ENCODE measurements around the gene KMT2E. TPM values are rescaled to one million over a fixed set of nuclear protein-coding genes. Genes with fewer than 3 reads are reported as not detected.

Gene KMT2E
- total RNA-seq, 1 experiment from 2014 or later = 32.2 TPM

DNA sequence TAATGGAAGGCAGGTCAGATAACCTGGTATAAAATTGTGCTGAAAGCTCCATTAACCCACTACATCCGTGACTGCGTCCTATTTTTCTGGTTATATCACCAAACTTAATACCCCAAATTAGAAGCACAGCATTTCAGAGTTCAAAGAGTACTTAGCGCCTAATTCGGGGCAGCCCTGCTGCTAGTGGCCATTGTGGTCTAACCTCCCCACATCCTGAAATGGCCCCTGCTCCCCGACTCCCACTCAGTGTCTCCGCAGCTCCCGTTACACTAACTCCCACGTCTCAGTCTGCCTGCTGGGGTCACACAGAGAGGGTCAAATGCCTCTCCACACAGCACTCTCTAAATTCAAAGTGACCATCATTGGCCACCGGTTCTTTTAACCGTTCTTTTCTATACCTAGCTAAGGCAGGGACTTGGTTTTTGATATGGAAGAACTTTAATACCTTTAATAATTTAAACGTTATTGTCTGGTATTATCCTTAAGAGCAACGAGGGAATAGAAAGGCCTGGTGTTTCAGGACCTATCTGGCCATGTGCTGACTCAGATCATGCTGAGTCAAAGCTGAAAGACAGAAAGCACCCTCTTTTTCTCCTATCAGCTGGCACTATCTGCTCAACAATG lies 117.1 kb downstream of the KMT2E start:
- DNase-seq (ENCODE audit: low read depth in 1 of 2, low spot score in 2 of 2) = no peak
- no peaks in the 10 kb centered on the region for H3K27me3 ChIP-seq (replicated peaks)
- peaks cover 14% of the 10 kb centered on the region for H3K36me3 ChIP-seq
- H3K4me3 ChIP-seq = no peak overlapping the region
- H3K4me1 ChIP-seq (replicated peaks) = peaks cover 3% of the 10 kb centered on the region
- H3K9me3 ChIP-seq (replicated peaks) = no peaks in the 10 kb centered on the region
- H3K27ac ChIP-seq = no peak overlapping the region

DNA sequence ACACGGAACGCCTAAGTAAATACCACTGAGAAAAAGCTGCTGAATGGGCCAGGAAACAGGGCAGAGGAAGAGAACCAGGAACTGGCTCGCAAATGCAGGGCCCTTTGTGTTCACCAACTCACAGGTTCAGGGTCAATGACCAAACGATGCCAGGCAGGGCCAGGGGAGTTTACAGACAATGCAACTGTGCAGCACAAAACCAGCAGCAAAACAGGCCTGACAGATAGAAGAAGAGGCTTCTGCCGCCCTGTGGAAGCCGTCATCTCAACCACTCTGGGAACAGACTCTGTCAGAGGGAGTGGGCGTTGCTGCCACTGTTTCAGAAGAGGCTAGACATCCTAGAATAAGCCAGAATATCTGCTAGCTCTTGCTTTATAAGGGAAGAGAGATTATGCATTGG lies 117.9 kb downstream of the KMT2E start:
- Histone ChIP-seq H3K4me3 (no peak overlapping the region), H3K27ac (no peak overlapping the region), H3K36me3 (peaks cover 14% of the 10 kb centered on the region), H3K27me3 (replicated peaks) (no peaks in the 10 kb centered on the region), H3K9me3 (replicated peaks) (no peaks in the 10 kb centered on the region), H3K4me1 (replicated peaks) (peaks cover 7% of the 10 kb centered on the region)
- DNase-seq (ENCODE audit: low read depth in 1 of 2, low spot score in 2 of 2) = no peak

DNA sequence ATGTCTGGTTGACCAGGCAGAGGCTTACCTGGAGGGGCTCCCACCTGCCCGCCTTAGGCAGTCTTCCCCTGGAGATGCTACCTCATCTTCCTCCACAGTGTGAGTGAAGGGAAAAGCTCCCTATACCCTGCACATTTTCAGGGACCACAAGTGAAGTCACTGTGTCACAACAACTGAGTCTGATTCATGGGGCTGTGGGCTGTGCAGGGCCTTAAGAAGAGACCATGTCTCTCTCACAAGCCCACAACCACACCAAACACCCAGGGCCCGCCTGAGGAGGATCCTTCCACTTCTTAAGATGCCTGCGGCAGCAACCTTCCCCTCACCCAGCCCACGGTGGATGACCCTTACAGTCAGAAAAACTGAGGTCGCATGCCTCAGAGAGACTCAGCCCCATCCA lies 118.3 kb downstream of the KMT2E start:
- no peaks in the 10 kb centered on the region for H3K9me3 ChIP-seq (replicated peaks)
- H3K27ac ChIP-seq = no peak overlapping the region
- no peaks in the 10 kb centered on the region for H3K27me3 ChIP-seq (replicated peaks)
- no peak for DNase-seq (ENCODE audit: low read depth in 1 of 2, low spot score in 2 of 2)
- H3K36me3 ChIP-seq = peaks cover 14% of the 10 kb centered on the region
- H3K4me1 ChIP-seq (replicated peaks) = peaks cover 7% of the 10 kb centered on the region
- H3K4me3 ChIP-seq = no peak overlapping the region

DNA sequence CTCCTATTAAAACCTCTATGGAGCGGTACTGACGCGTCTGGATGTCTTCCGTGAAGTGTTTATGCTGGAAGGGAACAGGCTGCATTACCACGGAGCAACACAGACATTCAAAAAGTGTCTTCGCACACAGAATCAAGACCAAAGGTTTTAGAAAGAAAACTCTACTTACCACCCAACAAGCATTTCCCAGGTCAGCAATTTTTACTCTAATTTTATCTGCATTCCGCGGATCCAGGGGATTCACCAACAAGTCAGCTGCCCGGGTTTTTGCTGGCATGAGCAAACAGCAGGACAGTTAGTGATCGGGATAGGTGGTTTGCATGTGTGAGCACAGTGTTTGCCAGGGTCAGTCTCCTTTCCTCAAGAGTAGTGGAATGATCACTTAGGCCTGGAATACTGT lies 118.8 kb downstream of the KMT2E start:
- Histone ChIP-seq H3K27ac (no peak overlapping the region), H3K4me1 (replicated peaks) (peaks cover 7% of the 10 kb centered on the region), H3K36me3 (peaks cover 14% of the 10 kb centered on the region), H3K9me3 (replicated peaks) (no peaks in the 10 kb centered on the region), H3K4me3 (no peak overlapping the region), H3K27me3 (replicated peaks) (no peaks in the 10 kb centered on the region)
- no peak for DNase-seq (ENCODE audit: low read depth in 1 of 2, low spot score in 2 of 2)

DNA sequence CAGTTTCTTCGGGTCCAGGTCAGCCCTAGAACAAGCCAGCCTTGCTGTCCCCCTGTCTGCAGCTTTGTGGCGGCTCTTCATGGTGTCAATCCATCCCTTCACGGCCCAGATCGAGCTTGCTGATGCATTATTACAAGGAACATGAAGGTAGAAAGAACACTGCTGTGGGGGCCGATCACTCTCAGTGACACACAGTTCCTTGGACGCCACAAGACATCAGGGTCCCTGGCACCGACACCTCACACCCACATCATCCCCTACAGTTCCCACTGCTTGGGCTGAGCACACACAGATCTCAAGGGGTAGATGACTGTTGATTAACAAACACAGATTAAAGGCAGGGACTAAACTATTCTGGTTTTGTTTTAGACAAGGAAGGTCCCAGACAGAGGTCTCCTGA lies 119.4 kb downstream of the KMT2E start:
- no peak for DNase-seq (ENCODE audit: low read depth in 1 of 2, low spot score in 2 of 2)
- H3K4me1 ChIP-seq (replicated peaks) = peaks cover 7% of the 10 kb centered on the region

DNA sequence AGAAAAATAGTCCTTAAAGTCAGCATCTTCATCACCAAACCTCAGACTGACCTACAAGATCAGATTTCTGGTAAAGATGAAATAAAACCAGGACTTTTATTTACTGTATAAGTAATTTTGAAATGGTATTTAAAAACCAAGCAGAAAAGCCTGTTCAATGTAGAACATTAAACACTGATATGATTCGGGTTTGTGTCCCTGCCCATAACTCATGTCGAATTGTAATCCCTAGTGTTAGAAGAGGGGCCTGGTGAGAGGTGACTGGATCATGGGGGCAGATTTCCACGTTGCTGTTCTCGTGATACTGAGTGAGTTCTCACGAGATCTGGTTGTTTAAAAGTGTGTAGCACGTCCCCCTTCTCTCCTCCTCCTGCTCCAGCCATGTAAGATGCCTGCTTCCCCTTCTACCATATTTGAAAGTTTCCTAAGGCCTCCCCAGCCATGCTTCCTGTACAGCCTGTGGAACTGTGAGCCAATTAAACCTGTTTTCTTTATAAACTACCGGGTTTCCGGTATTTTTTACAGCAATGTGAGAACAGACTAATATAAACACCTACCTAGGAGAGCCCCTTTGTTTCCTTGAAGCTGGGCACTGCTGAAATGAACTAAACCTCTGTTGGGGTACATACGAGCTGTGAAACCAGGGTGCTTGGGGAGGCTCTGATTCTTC lies 120.1 kb downstream of the KMT2E start:
- DNase-seq (ENCODE audit: low read depth in 1 of 2, low spot score in 2 of 2) = no peak
- no peaks in the 10 kb centered on the region for H3K27me3 ChIP-seq (replicated peaks)
- H3K36me3 ChIP-seq = peaks cover 14% of the 10 kb centered on the region
- no peaks in the 10 kb centered on the region for H3K9me3 ChIP-seq (replicated peaks)
- H3K4me3 ChIP-seq = no peak overlapping the region
- H3K27ac ChIP-seq = no peak overlapping the region
- peaks cover 7% of the 10 kb centered on the region for H3K4me1 ChIP-seq (replicated peaks)

More for the DNA sequence above, 119.4 kb downstream of the KMT2E start:
- no peak overlapping the region for H3K27ac ChIP-seq
- H3K36me3 ChIP-seq = peaks cover 14% of the 10 kb centered on the region
- no peaks in the 10 kb centered on the region for H3K9me3 ChIP-seq (replicated peaks)
- H3K4me3 ChIP-seq = no peak overlapping the region
- H3K27me3 ChIP-seq (replicated peaks) = no peaks in the 10 kb centered on the region

DNA sequence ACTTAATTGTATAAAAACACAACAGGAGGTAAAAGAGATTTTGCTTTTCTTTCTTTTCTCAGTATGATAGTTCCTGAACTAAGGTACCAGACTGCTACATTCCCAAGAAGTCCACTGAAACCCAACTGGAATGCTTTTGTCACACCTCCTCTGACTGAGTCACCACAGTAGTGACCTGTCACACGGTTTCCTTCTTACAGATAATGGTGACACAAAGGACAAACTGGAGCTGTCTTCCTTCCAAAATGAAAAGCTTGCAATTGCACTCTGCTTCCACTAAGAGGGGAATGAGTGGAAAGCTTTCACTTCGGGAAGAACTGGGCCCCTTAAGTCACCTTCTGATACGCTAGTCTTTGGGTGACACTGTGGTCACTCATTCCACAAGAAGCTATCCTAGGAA lies 122.2 kb downstream of the KMT2E start:
- Histone ChIP-seq H3K4me3 (no peak overlapping the region), H3K27ac (no peak overlapping the region), H3K27me3 (replicated peaks) (no peaks in the 10 kb centered on the region), H3K9me3 (replicated peaks) (no peaks in the 10 kb centered on the region), H3K4me1 (replicated peaks) (peaks cover 7% of the 10 kb centered on the region), H3K36me3 (peaks cover 14% of the 10 kb centered on the region)
- peak in 1 of 2 experiments; percentile 18 for DNase-seq (ENCODE audit: low read depth in 1 of 2, low spot score in 2 of 2)

DNA sequence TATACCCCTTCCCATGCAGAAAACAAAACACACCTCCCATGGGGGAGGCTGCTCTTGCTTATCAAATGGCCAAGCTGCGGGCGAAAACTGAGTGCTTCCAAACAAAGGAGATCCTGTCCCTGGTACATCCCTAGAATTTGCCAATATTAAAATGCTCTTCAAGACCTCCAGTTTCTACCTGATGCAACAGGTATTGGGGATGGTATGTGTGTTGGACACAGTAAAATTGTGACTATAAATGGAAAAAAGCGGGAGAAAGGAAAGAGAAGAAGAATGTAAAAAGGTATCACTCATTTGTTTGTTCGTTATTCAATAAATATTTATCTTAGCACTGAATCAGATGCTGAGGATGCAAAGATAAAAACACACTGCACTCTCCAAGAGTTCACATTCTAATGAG lies 123.9 kb downstream of the KMT2E start:
- Histone ChIP-seq H3K27ac (no peak overlapping the region), H3K4me1 (replicated peaks) (peaks cover 7% of the 10 kb centered on the region), H3K27me3 (replicated peaks) (no peaks in the 10 kb centered on the region), H3K36me3 (peaks cover 14% of the 10 kb centered on the region), H3K4me3 (no peak overlapping the region), H3K9me3 (replicated peaks) (no peaks in the 10 kb centered on the region)
- DNase-seq (ENCODE audit: low read depth in 1 of 2, low spot score in 2 of 2) = no peak

DNA sequence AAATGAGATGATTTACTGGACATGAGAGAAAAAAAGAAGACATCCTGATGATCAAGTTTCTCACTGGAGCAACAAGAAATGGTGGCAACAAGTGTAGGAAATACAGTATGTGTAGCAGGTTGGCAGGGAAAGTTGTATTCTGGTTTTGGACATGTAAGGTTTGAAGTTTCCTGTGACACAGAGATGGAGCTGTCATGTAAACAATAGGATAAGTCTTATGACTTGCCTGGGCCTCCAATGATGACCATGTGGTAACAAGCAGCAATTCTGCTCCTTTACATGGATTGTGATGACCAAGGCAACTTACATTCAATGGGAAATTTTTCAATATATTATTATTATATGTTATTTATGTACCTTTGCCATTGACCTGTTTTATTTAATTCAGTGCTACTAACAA lies 125.4 kb downstream of the KMT2E start:
- Histone ChIP-seq H3K27me3 (replicated peaks) (no peaks in the 10 kb centered on the region), H3K4me3 (no peak overlapping the region), H3K9me3 (replicated peaks) (no peaks in the 10 kb centered on the region), H3K4me1 (replicated peaks) (peaks cover 7% of the 10 kb centered on the region), H3K36me3 (peaks cover 8% of the 10 kb centered on the region), H3K27ac (no peak overlapping the region)
- DNase-seq (ENCODE audit: low read depth in 1 of 2, low spot score in 2 of 2) = no peak

DNA sequence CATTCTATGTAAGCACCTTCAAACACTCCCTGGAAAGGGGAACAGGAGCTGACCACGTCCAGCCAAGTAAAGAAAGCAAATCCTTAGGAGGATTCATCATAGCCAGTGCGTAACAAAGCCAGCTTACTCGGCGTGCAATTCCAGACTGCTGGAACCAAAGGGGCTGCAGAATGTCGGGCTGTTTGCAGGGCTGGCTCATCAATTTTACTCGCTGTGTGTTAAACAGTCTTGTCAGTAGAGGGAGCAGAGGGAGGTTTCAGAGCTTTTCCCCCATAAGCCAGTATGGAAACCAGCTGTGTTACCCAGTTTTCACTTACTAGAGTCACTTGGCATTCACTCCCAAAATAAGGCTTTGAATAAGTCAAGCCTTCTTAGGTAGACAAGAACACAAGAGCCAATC lies 127.1 kb downstream of the KMT2E start:
- Histone ChIP-seq H3K36me3 (peaks cover 8% of the 10 kb centered on the region), H3K27ac (no peak overlapping the region), H3K27me3 (replicated peaks) (no peaks in the 10 kb centered on the region), H3K4me1 (replicated peaks) (peaks cover 5% of the 10 kb centered on the region), H3K9me3 (replicated peaks) (no peaks in the 10 kb centered on the region), H3K4me3 (no peak overlapping the region)
- peak in 1 of 2 experiments; percentile 12 for DNase-seq (ENCODE audit: low read depth in 1 of 2, low spot score in 2 of 2)

DNA sequence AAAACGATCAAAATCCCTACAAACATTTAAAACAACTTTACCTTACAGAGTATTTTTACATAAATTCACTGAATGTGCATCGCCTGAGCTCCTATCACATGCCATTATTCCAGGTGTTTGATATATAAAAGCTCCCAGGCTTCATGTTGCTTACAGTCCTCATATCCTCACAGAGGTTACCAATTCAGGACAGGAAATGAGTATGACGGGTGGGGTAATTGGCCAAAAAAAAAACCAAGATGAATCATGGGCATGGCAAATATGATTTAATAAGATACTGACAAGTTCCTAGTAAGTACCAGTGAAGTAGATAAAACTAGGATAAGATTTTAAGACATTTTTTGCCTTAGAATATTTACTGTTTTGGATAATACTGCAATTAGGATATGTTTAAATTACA lies 135.8 kb downstream of the KMT2E start:
- no peak overlapping the region for H3K27ac ChIP-seq
- no peaks in the 10 kb centered on the region for H3K9me3 ChIP-seq (replicated peaks)
- H3K36me3 ChIP-seq = peaks cover 3% of the 10 kb centered on the region; the same call in 1 of the 2 replicates
- no peaks in the 10 kb centered on the region for H3K4me1 ChIP-seq (replicated peaks)
- no peaks in the 10 kb centered on the region for H3K27me3 ChIP-seq (replicated peaks)
- H3K4me3 ChIP-seq = no peak overlapping the region
- DNase-seq (ENCODE audit: low read depth in 1 of 2, low spot score in 2 of 2) = no peak

DNA sequence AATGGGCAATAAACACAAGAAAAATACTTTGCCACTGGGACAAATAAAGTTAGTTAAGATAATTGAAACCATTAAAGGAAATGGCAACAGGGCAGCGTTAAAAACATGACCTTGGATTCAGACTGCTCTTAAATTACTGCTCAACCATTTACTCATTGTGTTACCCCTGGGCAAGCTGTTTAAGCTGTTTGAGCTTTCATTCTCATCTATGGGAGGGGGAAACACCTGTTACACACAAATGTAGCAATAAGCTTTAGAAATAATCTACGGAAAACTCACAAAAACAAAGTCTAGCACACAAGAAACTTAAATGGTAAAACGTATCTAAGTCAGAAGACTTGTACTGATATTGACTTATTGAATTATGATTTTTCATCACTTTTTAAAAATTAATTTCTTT lies 137.1 kb downstream of the KMT2E start:
- no peak overlapping the region for H3K4me3 ChIP-seq
- DNase-seq (ENCODE audit: low read depth in 1 of 2, low spot score in 2 of 2) = no peak

DNA sequence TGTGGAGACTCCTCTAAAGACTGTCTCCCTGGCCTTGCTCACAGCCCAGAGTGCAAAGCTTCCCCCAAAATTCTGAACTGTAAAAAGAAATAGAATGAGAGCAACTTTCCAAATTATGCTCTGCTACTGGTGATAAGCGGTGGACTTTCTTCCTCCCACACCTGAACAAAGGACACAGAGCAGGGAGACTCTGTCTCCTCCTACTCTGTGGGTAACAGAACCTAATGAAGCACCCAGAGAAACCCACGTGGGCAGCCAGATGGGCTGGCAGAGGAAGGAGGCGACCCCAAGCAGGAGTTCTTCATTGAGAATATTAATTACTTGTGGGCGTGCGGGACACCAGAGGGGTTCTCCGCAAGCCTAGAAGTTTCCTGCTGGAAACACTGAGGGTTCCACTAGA lies 139.5 kb downstream of the KMT2E start:
- Histone ChIP-seq H3K4me1 (replicated peaks) (no peaks in the 10 kb centered on the region), H3K9me3 (replicated peaks) (no peaks in the 10 kb centered on the region), H3K36me3 (peaks cover 6% of the 10 kb centered on the region; the same call in 1 of the 2 replicates), H3K4me3 (no peak overlapping the region), H3K27ac (no peak overlapping the region), H3K27me3 (replicated peaks) (no peaks in the 10 kb centered on the region)
- no peak for DNase-seq (ENCODE audit: low read depth in 1 of 2, low spot score in 2 of 2)

More for the DNA sequence above, 137.1 kb downstream of the KMT2E start:
- Histone ChIP-seq H3K27ac (no peak overlapping the region), H3K36me3 (peaks cover 6% of the 10 kb centered on the region; the same call in 1 of the 2 replicates), H3K4me1 (replicated peaks) (no peaks in the 10 kb centered on the region), H3K27me3 (replicated peaks) (no peaks in the 10 kb centered on the region), H3K9me3 (replicated peaks) (no peaks in the 10 kb centered on the region)

DNA sequence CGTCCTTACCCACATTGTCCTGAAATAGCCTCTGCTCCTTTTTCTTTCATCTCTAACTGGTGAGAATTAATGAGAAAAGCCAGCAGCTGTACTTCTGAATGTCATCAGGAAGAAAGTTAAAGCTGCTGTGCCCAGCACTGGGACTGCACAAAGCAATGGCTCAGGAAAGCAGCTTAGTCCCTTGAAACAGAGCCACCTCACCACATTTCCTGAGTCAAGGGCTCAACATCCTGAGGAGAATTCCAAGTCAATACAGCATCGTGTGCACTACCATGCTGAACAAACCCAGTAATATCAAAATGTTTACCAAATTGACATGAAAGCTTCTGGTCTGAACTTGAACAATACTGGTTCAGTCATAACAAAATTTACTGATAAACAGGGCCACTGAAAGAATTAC lies 140.1 kb downstream of the KMT2E start:
- Histone ChIP-seq H3K36me3 (peaks cover 6% of the 10 kb centered on the region; the same call in 1 of the 2 replicates), H3K9me3 (replicated peaks) (no peaks in the 10 kb centered on the region), H3K27me3 (replicated peaks) (no peaks in the 10 kb centered on the region), H3K27ac (no peak overlapping the region), H3K4me1 (replicated peaks) (no peaks in the 10 kb centered on the region), H3K4me3 (no peak overlapping the region)
- DNase-seq (ENCODE audit: low read depth in 1 of 2, low spot score in 2 of 2) = no peak

Measured in SJSA1 (cell line).